GM18519 (cell line): ENCODE data around the gene CCR2.
"Not testable (repeated sequence)": the region's sequence is repeated elsewhere in the genome, so short reads cannot be mapped to it uniquely, and the experiment has no call there.

Source experiments
- ATAC-seq: cut with Tn5 transposase; IDR thresholded peaks from one replicate; pipeline ENCODE4 v1.9.1; 2021; ENCODE audit warnings: mild to moderate bottlenecking, moderate library complexity; ENCODE audit not compliant: unreplicated experiment, low FRiP score

The CCR2 gene

DNA sequence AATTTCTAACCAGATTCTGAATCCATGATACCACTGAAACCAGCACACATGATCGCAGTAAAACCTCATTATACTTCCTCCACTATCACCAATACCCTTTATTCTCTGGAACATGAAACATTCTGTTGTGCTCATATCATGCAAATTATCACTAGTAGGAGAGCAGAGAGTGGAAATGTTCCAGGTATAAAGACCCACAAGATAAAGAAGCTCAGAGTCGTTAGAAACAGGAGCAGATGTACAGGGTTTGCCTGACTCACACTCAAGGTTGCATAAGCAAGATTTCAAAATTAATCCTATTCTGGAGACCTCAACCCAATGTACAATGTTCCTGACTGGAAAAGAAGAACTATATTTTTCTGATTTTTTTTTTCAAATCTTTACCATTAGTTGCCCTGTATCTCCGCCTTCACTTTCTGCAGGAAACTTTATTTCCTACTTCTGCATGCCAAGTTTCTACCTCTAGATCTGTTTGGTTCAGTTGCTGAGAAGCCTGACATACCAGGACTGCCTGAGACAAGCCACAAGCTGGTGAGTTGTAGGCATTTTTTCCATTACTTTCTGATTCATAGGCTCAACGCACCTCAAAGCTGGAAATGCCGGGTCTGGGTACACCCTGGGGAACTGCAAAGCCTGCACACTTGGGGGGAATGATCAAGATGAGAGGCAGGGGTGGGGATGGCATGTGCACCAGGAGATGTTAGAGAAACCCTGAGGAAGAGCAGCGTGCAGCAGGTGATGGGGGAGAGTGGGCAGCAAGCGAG, at the start of gene CCR2:
CCR2 (plus strand) TSS at position 465 of the 764 bp plus-strand sequence. CDS start 3,417 bp downstream, outside the sequence.
- no peak for ATAC-seq

GRCh38 chr3:46304739-46305138, 49.2 kb upstream of the CCR2 start:
- no peak for ATAC-seq

DNA sequence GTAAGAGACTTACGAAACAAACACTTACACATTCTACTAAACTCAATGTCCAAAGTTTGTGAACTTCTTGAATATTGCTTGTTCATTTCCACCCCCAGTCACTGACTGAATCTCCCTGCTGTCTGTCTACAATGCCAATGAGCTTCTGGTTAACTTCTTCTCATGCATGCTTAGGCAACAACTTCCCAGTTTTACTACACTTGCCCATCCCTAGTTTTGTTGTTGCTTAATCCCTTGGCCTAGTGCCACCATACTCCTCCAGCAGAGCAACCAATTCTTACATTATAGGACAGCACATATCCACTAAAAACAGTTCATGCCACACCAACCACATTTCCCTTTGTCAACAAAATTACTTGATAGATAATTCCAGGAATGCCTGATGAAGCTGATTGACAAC, 40.9 kb upstream of the CCR2 start:
- ATAC-seq: no peak

- no peak for ATAC-seq
These were observed 39.4 kb upstream of the CCR2 start for GRCh38 chr3:46314517-46314916.

DNA sequence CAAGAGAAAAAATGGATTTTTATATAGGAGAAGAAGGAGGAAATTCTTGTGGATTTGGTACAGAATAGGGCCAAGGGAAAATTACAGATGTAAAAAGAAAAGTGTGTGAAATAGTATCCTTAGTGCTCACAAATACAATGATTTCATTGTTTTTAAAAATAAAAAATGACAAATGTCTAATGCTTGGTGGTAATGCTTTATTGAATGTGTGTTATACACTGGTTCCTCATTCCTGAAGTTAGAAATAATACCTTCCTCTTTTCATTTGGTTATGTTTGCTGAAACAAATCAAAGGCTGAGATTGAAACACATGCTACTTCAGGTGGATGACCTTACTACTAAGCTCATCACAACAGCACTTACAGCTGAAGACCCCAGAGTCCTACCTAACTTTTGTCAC, 37.7 kb upstream of the CCR2 start:
- ATAC-seq: no peak

GRCh38 chr3:46318207-46318927, 35.5 kb upstream of the CCR2 start:
- ATAC-seq: no peak

DNA sequence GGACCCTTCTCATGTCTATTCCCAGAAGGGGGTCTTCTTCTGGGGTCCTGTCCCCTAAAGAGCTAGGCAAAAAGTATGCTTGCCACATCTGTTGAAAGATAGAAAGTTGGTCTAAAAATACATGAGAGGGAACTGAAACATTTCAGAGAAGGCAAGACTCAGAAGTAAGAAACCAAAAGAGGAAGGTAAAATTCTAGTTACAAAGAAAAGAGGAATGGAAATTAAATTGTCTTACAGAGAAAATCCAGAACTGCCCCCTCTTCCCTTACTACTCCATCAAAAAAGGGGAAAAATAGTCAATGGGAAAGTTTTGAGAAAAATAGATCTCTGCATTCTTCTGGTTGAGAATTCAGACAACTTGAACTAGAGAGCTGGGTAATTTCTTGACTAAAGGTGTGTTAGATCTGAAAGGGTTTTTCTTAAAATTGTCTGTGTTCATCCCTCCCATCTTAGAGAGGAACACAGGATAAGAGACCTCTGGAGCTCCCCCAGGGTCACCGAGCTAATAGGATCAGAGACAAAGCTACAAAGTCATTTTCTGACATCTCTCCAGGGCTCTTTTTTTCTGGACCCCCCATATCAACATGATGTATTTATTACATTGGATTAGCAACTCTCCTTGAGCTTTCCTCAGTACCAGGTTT, 32.3 kb upstream of the CCR2 start:
- no peak for ATAC-seq

DNA sequence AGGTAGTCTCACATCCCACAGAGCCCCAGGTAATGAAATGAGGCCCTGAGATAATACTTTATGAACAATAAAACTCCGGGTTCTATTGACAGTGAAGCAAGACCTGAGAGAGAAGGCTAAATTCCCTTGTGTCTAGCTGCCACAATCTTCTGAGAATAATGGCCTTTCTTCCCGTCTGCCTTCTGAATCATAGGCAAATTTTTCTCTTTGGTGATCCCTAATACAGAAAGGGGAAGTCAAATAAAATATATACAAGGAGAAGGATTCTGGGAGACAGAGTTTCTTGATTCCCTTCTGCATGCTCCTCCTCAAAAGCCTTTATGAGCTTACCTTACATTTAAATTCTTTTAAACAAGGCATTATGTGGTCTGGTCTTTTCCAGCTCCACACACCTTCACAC, 29.9 kb upstream of the CCR2 start:
- no peak for ATAC-seq

GRCh38 chr3:46325645-46326300, 28.1 kb upstream of the CCR2 start:
- no peak for ATAC-seq

- not testable (repeated sequence) for ATAC-seq
These were observed 23.2 kb upstream of the CCR2 start for GRCh38 chr3:46330676-46331075.

DNA sequence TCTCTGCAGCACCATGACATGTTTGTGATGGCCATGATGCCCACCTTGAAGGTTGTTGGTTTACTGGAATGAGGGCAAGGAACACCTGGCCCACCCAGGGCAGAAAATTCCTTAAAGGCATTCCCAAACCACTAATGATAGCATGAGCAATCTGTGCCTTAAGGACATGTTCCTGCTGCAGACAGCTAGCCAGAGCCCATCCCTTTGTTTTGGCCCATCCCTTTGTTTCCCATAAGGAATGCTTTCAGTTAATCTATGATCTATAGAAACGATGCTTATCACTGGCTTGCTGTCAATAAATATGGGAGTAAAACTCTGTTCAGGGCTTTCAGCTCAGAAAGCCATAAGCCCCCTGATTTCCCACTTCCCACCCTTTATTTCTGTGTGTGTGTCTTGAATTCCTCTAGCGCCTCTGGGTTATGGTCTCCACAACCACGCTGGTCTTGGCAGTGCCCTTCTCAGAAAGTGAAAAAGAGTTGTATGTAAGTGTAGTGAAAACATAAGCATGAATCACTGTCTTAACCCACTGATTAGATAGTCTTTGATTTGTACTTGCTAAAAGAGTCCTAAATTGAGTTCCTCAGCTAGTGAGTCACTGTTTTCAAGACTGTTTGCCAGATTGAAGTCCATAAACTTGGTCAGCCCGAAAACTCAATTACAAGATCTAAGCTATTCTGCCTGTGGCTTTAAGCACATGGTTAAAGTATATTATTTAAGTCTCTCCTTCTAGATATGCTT, 19.0 kb upstream of the CCR2 start:
- no peak for ATAC-seq

- no peak for ATAC-seq
These were observed 18.4 kb upstream of the CCR2 start for GRCh38 chr3:46335541-46335940.

DNA sequence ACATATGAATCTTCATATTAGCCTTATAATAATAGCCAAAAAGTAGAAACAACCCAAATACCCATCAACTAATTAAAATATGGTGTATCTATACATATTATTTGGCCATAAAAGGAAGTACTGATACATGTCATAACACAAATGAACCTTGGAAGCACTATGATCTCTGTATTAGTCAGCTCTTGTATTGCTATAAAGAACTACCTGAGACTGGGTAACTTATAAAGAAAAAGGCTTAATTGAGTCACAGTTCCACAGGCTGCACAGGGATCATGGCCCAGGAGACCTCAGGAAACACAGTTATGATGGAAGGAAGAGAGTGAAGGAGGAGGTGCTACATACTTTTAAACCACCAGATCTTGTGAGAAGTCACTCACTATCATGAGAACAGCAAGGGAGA, 16.0 kb upstream of the CCR2 start:
- ATAC-seq: no peak

DNA sequence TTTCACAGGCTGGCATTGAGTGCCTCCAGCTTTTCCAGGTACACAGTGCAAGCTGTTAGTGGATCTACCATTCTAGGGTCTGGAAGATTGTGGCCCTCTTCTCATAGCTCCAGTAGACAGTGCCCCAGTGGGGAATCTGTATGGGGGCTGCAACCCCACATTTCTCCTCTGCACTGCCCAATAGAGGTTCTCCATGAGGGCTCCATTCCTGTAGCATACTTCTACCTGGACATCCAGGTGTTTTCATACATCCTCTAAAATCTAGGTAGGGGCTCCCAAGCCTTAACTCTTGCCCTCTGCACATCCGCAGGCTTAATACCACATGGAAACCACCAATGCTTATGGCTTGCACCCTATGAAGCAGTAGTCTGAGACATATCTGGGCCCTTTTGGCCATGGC, 15.1 kb upstream of the CCR2 start:
- no peak for ATAC-seq

DNA sequence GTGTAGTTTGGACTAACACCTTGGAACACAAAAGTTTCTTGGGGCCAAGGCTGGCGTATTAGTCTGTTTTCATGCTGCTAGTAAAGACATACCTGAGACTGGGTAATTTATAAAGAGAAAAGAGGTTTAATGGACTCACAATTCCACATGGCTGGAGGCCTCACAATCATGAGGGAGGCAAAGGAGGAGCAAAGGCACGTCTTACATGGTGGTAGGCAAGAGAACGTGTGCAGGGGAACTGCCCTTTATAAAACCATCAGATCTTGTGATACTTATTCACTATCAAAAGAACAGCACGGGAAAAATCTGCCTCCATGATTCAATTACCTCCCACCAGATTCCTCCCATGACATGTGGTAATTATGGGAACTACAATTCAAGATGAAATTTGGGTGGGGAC, 9.4 kb upstream of the CCR2 start:
- ATAC-seq: no peak

GRCh38 chr3:46348823-46349482, 5.0 kb upstream of the CCR2 start:
- no peak for ATAC-seq

DNA sequence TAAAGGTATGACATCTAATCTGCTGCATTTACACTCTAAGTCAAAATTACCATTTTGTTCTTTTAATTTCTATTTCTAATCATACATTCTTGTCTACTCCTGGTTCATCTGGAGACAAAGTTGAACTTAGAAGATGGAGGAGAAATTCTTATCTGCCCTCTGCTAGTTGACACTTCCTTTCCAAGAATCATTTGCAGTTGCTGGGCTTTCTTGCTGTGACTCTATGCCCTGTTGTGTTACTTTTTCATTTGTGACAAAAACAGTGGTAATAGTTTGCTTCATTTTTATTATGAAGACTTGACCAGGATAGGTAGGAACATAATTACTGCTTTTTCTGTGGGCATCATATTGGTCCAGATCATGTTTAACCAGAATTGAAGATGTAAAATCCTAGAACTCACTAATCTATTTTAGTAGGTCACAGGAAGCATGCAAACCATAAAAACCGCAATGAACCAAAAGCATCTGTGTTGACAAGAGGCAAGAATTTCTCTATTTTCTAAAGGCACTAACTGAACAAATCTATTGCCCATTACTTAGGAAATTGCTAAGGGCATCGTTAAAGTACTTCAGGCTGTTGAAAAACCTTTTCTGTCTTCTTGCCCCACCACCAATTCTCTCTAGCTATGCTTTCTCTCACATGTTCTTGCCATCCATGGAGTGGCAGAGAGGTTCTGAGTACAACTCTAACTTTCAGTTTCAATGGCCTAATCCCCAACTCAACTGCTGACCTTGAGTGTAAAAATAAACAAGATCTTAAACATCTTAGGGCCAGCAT, 4.2 kb upstream of the CCR2 start:
- ATAC-seq: no peak

DNA sequence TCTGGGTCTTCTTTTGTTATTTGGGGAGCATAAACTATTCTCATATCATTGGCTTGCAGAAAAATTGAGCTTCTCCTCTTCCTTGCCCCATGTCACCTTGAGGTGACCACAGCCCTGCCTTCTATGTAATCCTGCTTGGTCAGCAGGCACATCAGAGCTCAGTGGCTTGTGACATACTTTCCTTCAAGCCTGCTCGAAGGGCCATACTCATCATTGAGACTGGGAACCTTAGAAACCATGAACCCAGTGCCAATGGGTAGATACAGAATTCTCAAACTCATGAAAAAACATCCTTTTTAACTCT, 3.7 kb upstream of the CCR2 start:
- ATAC-seq: no peak

DNA sequence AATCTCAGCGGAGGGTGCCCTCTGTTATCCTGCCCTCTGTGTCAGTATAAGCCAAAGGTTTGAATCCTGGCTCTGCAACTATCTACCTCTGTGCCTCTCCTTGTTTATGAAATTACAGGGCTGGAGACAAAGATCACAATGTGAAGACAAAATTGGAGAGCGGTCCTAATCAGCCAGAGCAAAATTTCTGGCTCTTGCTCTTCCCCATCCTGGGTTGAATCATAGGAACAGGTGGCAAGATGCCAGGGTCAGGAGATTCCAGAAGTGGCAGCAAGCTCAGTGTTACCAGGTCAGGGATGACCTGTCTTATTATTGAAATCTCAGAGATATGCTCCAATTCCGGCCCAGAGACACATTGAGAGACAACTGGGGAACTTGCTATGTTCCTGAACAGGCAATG, 2.3 kb upstream of the CCR2 start:
- ATAC-seq: no peak
